ENCODE measurements around the gene PSD.
"Not testable (repeated sequence)": the region's sequence is repeated elsewhere in the genome, so short reads cannot be mapped to it uniquely, and the experiment has no call there.

The PSD gene

DNA sequence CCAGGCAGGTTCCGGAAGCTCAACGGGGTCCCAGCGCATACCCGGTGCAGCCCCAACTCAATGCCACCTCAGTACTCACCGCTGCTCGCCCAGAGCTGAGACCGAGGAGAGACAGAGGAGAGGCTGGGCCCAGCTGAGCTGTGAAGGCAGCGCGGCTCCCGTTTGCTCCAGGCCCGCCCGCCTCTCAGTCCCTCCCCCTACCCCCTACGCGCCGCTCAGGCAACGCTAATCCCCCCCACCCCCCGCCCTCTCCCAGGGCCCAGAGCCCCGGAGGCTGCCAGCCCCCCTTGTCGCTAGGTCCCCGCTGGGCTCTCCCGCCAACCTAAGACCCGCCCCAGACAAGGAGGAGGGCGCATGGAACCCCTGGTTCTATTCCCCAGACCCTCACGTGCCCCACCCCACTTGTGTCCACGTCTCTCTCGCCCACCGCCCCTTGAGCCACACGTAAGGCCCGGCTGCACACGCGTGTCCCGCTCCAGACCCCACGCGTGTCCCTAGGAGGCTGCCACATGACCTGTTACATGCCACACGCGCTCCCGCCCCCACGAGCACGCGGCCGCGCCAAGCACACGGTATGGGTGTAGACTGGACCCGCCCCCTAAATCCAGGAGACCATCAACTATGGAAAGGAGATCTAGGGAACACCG, at the start of gene PSD:
PSD (minus strand) TSS at position 164 of the 647 bp plus-strand sequence. CDS start 1,747 bp downstream, outside the sequence.
- DNase-seq = peak; percentile 33

GRCh38 chr10:102467971-102468438, 49.4 kb upstream of the PSD start:
- no peak for DNase-seq

- DNase-seq = no peak
Measured at GRCh38 chr10:102467318-102467717, 48.7 kb upstream of the PSD start.

DNA sequence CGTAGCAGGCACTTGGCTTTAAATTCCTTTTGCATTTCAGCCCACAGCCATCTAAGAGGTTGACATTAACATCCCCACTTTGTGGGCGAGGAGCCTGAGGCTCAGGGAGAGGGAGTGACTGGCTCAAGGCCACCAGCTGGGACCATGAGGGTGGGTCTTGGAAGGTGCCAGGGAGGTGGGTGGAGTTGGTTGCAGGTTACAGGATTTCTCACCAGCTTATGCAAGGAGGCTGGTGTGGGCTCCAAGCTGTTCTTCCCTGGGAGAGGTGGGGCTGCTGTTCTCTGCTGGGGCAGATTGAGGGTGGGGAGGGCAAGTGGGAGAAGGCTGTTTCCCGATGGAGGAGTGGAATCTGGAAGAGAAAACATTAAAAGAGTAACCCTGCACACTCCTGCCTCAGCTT, 46.9 kb upstream of the PSD start:
- no peak for DNase-seq

- DNase-seq = no peak
Measured at GRCh38 chr10:102463983-102464382, 45.4 kb upstream of the PSD start.

DNA sequence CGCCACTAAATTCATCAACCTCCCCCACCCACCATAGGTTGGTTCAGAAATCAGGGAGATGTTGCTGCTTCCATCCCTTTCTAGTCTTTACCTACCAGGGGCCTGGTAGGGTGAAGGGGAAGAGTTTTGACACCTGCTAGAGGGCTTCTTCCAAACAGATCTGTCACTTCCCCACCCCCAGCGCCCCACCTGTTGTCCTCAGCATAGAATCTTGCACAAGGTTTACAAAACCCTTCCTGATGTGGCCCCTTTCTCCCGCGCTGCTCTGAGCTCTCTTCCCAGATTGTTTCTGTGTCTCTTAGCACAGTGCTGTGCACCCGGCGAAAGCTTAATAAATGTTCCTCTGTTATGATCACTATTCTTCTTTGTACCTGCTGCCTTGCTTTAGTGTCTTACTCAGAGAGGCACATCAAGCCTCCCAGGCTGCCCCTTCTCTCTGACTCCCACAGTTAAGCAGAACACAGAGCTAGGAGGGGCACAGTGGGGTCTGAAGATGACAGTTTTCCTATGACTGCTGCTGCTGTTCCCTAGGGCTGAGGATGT, 44.0 kb upstream of the PSD start:
- no peak for DNase-seq

GRCh38 chr10:102461187-102462054, 42.8 kb upstream of the PSD start:
- DNase-seq = no peak

- no peak for DNase-seq
Measured at GRCh38 chr10:102460836-102461186, 42.2 kb upstream of the PSD start.

DNA sequence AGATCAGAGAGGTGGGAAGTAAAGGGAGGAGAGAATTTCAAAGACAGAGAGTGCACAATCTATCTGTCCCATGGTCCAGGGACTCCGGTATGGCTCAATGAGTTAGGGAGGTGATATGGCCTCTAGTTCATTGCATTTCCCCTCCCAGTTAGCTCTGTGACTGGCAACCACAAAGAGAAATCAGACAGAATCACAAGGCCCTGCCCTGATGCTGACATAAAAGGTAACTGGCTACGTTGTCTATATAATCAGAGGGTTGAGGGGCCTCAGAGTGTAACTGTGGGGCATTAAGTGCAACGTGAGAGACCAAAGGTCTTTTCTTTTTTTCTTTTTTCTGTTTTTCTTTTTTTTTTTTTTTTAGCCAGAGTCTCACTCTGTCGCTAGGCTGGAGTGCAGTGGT, 40.1 kb upstream of the PSD start:
- DNase-seq = no peak

- peak; percentile 45 for DNase-seq
Measured at GRCh38 chr10:102457591-102458150, 39.1 kb upstream of the PSD start.

DNA sequence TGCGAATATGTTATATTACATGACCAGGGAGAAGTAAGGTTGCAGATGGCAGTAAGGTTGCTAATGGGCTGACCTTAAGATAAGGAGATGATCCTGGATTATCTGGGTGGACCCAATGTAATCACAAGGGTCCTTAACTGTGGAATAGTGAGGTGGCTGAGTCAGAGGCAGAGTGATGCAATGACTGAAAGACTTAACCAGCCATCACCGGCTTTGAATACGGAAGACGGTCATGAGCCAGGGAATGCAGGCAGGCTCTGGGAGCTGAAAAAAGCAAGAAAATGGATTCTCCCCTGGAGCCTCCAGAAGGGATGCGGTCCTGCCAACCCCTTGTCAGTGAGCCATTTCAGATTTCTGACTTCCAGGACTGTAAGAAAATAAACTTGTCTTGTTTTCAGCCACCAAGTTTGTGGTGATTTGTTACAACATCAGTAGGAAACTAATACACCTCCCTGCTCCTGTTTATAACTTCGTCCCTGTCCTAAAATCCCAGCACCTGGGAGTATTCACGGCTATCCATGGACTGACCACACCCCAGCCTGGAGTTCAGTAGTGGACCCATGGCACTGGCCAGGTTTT, 37.4 kb upstream of the PSD start:
- no peak for DNase-seq

GRCh38 chr10:102454662-102455487, 36.3 kb upstream of the PSD start:
- DNase-seq = not testable (repeated sequence)

DNA sequence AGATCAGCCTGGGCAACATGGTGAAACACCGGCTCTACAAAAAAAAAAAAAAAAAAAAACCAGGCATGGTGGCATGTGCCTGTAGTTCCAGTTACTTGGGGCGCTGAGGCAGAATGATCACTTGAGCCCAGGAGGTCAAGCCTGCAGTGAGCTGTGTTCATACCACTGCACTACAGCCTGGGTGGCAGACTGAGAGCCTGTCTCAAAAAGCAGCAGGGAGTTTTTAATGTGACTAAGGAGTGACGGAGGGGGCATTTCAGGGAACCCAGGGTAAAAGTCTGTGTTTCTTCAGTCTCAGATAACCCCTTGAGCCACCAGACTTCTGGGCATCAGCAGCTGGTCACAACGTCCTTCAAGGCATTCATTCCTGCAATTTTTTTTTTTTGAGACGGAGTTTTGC, 34.9 kb upstream of the PSD start:
- DNase-seq = no peak

DNA sequence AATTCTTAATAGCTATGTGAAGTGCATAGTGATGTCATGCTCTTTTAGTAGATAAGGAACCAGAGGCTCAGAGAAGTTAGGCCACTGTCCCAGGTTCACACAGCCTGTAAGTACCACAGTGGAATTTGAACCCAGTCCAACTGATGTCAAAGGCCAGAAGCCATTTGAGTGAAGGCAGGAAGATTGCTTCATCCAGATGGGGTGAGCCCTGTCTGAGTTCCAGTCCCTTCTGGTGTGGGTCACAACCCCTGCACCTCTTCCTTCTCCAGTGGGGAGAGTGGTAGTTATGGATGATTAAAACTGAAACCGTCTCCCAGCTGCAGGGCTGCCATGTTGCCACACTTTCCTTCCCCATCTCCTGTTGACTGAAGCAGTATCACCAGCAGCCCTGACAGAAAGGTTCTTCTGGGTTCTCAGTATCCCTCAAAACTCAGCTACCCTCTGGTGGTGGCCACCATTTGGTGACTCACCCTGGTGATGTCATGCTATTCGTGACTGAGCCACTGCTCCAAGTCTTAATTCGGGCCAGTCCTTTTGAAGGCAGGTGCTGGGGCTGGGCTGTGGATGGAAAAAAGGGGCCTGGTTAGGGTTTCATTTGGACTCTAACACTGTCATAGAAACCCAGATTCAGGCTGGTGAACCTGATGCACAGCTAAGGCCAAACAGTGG, 34.2 kb upstream of the PSD start:
- no peak for DNase-seq

- DNase-seq = no peak
Measured at GRCh38 chr10:102451105-102451969, 32.8 kb upstream of the PSD start, which contains the start of gene C10orf95. Gene C10orf95 (minus strand): TSS chr10:102451543. CDS start chr10:102451093, 450 bp downstream.

- no peak for DNase-seq
Measured at GRCh38 chr10:102450374-102451104, 32.0 kb upstream of the PSD start.

DNA sequence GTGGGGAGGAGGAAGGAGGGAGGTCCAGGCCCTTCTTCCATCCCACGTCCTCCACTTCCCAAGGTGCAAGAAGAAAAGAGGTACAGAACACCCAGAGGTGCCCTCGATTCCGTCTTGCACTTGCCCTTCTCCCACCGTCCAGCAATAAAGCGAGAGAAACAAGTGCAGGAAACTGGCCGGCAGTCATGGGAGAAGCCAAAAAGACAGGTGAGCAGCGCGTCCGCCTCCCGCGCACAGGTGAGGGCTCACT, 31.5 kb upstream of the PSD start:
- DNase-seq = no peak

- DNase-seq = no peak
Measured at GRCh38 chr10:102449321-102450123, 30.9 kb upstream of the PSD start.

DNA sequence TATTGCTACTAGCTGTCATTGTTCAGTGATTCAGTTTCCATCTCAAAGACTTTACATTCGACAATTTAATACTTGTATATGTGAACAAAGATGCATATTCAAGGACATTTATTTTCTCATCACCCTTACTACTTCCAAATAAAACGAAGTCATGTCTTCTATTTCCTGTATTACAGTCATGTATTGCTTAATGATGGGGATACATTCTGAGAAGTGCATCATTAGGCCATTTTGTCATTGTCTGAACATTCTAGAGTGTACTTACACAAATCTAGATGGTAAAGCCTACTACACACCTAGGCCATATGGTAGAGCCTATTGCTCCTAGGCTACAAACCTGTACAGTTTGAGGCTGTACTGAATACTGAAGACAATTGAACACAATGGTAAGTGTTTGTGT, 26.3 kb upstream of the PSD start:
- no peak for DNase-seq
